ENCODE results near the gene RAB33A. TPM values are rescaled to one million over a fixed set of nuclear protein-coding genes. Genes with fewer than 3 reads are reported as not detected.
"Not testable (repeated sequence)": the region's sequence is repeated elsewhere in the genome, so short reads cannot be mapped to it uniquely, and the experiment has no call there.

RAB33A gene
- polyA plus RNA-seq, 3 donors from 2014 or later: 10.5 to 20.9 (median 15.1) TPM

- Mint-ChIP-seq H3K27me3 (ENCODE audit: low read depth in 3 of 3) (peaks cover 0 to 4% (median 1%) of the 10 kb centered on the region in 3 donors), H3K4me1 (no peaks in the 10 kb centered on the region), H3K36me3 (peaks cover 4 to 8% (median 4%) of the 10 kb centered on the region in 3 donors), H3K9me3 (no peaks in the 10 kb centered on the region), H3K27ac (no peak overlapping the region), H3K4me3 (no peak overlapping the region)
- DNase-seq: no peak
These were observed 53.0 kb downstream of the RAB33A start for GRCh38 chrX:130224810-130225209.

DNA sequence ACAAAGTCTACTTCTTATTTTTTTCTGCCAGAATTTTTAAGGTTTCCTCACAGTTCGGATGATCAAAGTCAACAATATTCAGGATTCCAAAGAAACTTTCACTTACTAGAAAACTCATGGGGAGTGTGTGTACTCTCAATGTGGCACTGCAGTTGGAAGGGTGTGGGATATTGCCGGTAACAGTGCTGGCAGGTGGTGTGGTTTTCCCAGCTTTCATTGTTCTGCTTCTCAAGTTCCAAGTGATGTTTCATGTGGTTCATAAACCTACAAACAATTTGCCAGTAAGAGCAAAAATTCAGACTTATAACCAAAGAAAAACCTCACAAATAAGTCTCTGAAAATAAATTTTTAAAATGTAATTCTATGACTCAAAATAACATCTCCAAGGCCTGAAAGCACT is 57.1 kb downstream of the RAB33A start:
- no peaks in the 10 kb centered on the region for H3K9me3 Mint-ChIP-seq
- no peak for DNase-seq
- no peaks in the 10 kb centered on the region for H3K27me3 Mint-ChIP-seq (ENCODE audit: low read depth in 3 of 3)
- H3K36me3 Mint-ChIP-seq: peaks cover 8 to 16% (median 9%) of the 10 kb centered on the region in 3 donors
- no peak overlapping the region for H3K4me3 Mint-ChIP-seq
- no peak overlapping the region for H3K27ac Mint-ChIP-seq
- H3K4me1 Mint-ChIP-seq: no peaks in the 10 kb centered on the region

- not testable (repeated sequence) for H3K27ac Mint-ChIP-seq; H3K4me1 Mint-ChIP-seq; H3K9me3 Mint-ChIP-seq; DNase-seq; H3K27me3 Mint-ChIP-seq (ENCODE audit: low read depth in 3 of 3); H3K4me3 Mint-ChIP-seq
- peaks cover 14 to 20% (median 16%) of the 10 kb centered on the region in 3 donors for H3K36me3 Mint-ChIP-seq
These were observed 59.4 kb downstream of the RAB33A start for GRCh38 chrX:130231184-130231583.

Other genes with a start within 250 kb of the RAB33A start
- 1 to 10 TPM in 1 of 3 donors, under 1 TPM in 1, not detected in 1; 0.59 to 2.8 TPM for gene BCORL1, start 189.3 kb upstream of the RAB33A start, polyA plus RNA-seq
- 10 to 100 TPM; 12.3 to 44.9 (median 14.7) TPM for gene ELF4, start 61.5 kb upstream of the RAB33A start, polyA plus RNA-seq
- 10 to 100 TPM; 20.1 to 31.0 (median 29.0) TPM for gene AIFM1, start 6.1 kb upstream of the RAB33A start, polyA plus RNA-seq
- 1 to 10 TPM in 2 of 3 donors, not detected in 1; 1.1 to 2.7 TPM for gene ZNF280C, start 96.9 kb downstream of the RAB33A start, polyA plus RNA-seq
- gene SLC25A14, start 168.0 kb downstream of the RAB33A start, polyA plus RNA-seq: 1 to 10 TPM; 6.6 to 8.8 (median 8.6) TPM
- not detected for gene GPR119, start 213.7 kb downstream of the RAB33A start, polyA plus RNA-seq
- gene RBMX2, start 230.0 kb downstream of the RAB33A start, polyA plus RNA-seq: 10 to 100 TPM; 18.3 to 20.4 (median 18.4) TPM